Ramos (cell line): ENCODE results near the gene E2F2.

Experiments used
- in situ Hi-C: fragments of 300-500 bp; cut with MboI; formaldehyde crosslinking; loops from one replicate; pipeline ENCODE4 v1.14.3; 2022; ENCODE audit warnings: low sequenced_read_pairs; ENCODE audit not compliant: unreplicated experiment

E2F2 gene

DNA sequence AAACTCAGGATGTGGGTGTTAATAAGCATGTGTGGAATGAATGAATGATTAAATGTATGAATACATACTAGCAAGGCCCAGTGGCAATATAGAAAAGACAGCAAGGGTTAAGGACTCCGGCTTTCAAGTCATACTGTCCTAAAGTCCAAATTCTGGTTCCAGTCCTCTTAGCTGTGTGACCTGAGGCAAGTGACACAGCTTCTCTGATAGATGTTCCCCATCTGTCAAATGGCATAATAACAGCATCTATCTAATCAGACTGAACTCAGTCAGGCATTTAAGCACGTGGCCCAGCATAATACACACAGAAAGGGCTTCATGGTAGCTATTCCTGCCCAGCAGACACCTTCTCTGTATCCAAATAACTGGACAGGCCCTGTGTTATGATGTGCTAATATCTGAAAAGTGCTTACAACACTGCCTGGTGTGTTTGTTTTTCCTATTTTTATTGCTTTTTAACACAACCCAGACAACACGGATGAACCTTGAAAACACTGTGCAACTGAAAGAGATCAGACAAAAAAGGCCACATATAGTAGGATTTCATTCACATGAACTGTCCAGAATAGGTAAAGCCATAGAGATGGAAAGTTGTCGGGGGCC is 59.5 kb downstream of the E2F2 start:
- in situ Hi-C loops: no loop called here

DNA sequence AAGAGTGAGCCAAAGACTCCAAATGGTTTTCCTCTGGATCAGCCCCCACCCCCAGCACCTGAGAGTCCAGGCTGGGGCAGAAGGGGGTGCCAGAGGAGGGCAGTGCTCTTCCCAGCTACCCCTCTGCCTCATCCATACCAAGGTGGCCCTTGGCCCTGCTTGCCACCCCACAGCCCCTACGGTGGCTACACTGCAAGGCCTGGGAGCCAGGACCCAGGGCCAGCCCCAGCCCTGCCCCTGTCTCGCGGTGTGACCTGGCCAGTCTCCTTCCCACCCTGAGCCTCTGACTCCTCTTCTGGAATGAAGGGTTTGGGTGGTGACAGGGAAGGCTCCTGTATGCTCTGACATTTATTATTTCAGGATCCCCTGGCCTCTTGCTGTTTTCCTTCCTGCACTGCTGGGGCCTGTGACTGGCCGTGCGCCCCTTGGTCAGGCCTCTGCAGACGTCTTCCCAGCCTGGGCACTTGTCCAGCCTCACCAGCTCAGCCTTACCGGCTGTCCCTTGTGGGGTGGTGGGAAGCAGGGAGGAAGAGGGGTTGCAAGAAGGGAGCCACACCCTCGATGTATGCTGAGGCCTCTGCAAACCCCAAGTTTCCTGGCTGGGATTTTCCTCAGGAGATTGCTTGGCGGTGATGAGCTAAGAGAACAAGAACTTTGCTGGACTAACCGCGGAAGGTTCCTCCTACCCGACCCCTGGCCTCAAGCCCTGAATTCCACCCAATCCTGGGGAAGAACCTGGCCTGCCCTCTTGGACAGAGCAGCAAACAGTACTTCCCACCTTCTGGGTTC is 60.6 kb downstream of the E2F2 start:
- in situ Hi-C loops: no loop called here

DNA sequence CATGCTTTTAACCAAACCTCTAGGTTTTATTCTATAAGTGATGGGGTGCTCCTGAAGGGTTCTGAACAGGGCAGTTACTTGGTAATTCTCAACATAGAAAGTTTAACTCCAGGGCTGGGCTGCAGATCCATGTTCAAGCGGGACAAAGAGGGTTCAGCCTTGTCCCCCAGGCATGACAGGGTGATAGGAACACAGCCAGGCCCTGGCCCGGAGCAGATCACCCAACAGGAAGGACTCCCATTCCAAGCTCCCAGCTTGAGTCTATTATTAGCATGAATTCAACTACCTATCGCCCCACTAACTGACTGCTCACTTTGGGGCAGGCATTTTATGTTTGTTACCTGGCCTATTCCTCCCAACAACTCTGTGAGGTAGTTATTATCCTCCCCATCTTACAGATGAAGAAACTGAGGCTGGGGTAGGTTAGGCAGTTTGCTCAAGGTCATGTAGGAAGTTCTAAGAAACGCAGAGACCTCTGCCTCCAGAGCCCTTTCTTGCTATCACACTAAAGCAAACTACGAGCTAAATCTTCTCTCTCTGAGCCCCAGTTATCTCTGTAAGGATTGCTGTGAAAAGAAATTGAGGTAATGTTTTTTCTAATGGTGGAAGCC is 61.6 kb downstream of the E2F2 start:
- in situ Hi-C loops: no loop called here

DNA sequence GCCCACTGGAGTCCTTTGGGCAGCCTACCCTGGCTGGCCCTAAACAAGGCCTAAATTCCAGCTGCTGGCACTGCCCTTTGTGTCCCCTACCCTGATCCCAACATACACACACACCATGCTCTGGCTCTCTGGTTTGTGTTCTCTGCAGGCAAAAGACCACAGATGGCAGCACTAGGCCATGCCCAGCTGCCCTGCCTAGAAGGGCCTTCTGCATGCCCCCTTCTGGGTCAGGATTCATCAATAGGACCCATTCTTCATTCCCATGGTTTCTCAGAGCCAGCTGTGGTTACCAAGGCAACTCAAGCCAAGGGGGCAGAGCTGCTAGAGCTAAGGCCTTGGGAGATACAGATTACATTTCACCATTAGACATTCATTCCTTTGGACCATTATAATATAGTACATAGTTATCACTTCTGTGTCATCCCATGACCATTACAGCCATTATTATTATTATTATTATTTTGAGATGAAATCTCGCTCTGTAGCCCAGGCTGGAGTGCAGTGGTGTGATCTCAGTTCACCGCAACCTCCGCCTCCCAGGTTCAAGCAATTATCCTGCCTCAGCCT is 64.5 kb downstream of the E2F2 start:
- in situ Hi-C loops: no loop called here

DNA sequence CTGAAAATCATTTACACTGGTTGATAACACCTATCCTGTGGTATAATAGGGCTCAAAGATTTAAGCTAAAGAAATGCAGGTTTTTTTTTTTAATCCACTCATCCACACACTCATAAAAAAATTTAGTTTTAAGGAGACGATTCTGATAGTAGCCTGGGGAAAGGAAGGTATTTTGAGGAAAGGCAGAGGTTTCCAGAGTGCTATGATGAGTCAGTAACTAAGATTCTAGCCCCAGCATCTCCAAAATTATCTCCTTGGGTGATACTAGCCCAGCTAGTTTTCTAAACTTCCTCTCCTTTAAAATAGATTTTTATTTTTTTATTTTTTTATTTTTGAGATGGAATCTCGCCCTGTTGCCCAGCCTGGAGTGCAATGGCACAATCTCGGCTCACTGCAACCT is 67.7 kb downstream of the E2F2 start:
- in situ Hi-C loops: no loop called here

DNA sequence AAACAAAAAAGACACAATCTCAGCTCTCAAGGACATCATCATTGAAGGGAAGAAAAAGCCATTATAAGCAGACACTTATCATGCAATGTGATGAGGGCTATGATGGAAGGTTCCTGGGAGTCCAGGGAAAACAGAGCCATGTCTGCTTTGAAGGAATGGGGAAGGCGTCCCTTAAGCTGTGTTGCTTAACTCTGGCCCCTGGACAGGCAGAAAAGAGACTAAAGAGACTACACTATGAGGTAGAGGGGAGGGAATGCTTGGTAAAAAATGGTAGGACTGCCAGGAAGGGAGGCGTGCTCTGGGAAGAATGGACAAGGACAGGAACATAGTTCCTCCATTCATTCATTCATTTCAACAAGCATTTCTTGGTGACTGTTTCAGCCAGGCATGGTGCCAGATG is 68.3 kb downstream of the E2F2 start:
- in situ Hi-C loops: no loop called here

DNA sequence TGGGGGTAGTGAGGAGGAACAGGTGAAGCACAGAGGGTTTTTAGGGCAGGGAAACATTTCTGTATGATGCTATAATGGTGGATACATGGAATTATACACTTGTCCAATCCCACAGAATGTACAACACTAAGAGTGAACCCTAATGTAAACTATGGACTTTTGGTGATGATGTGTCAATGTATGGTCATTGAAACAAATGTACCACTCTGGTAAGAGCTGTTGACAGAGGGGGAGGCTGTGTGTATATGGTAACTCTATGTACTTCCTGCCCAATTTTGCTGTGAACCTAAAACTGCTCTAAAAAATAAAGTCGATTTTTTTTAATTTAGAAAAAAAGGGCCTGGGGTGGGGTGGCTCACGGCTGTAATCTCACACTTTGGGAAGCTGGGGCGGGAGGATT is 70.0 kb downstream of the E2F2 start:
- in situ Hi-C loops: no loop called here

DNA sequence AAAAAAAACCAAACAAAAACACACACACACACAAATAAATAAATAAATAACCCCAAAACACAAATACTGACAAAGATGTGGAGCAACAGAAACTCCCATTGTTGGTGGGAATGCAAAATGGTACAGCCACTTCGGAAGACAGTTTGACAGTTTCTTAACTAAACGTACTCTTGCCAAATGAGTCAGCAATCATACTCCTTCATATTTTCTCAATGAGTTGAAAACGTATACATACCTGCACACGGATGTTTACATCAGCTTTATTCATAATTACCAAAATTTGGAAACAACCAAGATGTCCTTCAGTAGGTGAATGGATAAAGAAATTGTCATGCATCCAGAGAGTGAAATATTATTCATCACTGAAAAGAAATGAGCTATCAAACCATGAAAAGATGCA is 70.5 kb downstream of the E2F2 start:
- in situ Hi-C loops: no loop called here

DNA sequence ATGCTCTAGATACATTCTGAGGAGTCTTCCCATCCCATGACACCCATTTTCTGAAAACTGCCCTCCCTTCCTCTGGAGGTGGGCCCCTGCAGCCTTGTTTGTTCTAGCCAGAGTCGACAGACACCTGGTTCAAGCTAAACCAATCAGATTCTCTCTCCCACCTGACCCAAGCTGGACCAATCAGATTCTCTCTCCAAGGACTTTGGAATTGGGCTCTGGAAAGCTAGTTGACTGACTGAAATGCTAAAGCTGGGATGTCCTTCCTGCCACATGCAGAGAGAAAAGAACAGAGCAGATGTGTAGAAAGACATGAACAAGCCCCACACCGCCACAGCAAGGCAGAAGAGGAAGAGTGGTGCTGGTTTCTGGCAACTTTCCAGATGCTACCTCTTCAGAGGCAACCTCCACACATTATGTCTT is 71.7 kb downstream of the E2F2 start:
- in situ Hi-C loops: no loop called here
